GM21423 (cell line): ENCODE results near the gene ELL.
A peak's percentile ranks its signal among the peaks of the same experiment; 100 is the strongest.
"Not testable (repeated sequence)": the region's sequence is repeated elsewhere in the genome, so short reads cannot be mapped to it uniquely, and the experiment has no call there.

ENCODE experiments used
- ATAC-seq: cut with Tn5 transposase; IDR thresholded peaks from one replicate; pipeline ENCODE4 v1.9.1; 2021; ENCODE audit warnings: mild to moderate bottlenecking, moderate library complexity; ENCODE audit not compliant: unreplicated experiment

The ELL gene

DNA sequence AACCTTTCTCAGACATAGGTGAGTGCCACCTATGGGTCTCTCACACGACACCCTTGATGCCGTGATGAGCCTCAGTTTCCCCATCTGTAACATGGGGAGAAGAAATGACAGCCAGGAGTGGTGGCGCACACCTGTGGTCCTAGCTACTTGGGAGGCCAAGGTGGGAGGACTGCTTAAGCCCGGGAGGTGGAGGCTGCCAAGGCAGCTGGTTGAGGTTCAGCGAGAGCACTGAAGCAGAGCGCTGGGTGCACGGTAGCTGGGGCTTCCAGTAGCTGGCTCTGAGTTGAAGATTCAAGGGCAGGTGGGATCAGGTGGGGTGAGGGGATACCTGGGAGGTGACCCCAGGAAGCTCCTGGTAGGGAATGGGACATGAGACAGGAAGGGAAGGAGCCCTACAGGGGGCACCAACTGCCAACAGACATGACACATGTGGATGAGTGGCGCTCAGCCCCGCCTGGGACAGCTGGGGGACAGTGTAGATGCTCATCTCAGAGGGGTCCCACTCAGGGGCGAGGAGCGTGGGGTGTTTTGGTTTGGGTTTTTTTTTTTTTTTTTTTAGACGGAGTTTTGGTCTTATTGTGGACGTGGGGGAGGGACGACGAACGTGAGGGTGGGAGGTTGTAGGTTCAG is 109.1 kb downstream of the ELL start:
- no peak for ATAC-seq

DNA sequence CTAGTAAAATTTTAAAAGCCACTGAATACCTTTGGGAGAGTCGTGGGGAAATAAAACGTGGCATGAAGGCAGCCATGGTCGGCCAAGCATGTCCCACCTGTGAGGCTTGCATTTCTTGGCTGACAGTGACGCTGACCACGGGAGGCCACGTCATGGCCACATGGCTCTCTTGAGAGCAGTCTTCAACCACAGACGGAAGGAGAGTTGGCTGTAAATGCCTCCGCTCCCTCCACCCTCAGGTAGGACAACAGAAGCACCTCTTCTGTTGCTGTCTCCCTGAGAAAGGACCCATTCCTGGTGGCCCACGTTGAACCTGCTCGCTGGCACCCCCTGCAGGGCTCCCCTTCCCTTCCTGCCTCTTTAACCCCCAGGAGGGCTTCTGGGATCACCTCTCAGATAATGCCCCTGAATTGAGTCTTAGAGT is 113.8 kb downstream of the ELL start:
- ATAC-seq, result peak; percentile 85

DNA sequence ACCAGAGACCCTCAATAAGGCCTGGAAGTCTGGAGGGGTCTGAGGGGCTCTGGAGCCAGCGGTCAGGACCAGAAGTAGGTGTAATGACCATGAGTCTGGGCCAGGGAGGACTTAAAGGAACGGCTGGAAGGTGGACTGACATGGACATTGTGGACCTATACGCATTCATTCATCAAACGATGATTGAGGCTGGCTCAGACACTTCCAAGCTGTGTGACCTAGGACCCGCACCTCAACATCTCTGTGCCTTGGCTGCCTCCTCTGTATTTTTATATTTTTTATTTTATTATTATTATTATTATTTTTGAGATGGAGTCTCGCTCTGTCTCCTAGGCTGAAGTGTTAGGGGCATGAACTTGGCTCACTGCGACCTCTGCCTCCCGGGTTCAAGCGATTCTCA is 115.1 kb downstream of the ELL start:
- ATAC-seq, result no peak

DNA sequence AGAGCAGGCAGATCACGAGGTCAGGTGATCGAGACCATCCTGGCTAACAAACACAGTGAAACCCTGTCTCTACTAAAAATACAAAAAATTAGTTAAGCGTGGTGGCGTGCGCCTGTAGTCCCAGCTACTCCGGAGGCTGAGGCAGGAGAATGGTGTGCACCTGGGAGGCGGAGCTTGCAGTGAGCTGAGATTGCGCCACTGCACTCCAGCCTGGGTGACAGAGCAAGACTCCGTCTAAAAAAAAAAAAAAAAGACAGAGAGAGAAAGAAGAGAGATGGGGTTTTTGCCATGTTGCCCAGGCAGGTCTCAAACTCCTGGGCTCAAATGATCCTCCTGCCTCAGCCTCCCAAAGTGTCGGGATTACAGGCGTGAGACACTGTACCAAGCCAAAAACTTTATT is 116.1 kb downstream of the ELL start:
- ATAC-seq, result not testable (repeated sequence)

DNA sequence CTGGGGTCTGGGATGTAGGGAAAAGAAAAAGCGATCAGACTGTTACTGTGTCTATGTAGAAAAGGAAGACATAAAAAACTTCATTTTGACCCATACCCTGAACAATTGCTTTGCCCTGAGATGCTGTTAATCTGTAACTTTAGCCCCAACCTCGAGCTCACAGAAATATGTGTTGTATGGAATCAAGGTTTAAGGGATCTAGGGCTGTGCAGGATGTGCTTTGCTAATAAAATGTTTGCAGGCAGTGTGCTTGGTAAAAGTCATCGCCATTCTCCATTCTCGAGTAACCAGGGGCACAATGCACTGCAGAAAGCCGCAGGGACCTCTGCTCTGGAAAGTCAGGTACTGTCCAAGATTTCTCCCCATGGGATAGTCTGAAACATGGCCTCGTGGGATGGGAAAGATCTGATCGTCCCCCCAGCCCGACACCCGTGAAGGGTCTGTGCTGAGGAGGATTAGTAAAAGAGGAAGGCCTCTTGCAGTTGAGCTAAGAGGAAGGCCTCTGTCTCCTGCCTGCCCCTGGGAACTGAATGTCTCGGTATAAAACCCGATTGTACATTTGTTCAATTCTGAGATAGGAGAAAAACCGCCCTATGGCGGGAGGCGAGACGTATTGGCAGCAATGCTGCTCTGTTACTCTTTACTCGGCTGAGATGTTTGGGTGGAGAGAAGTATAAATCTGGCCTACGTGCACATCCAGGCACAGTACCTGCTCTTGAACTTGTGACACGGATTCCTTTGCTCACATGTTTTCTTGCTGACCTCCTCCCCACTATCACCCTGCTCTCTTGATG is 119.2 kb downstream of the ELL start:
- ATAC-seq, result not testable (repeated sequence)

DNA sequence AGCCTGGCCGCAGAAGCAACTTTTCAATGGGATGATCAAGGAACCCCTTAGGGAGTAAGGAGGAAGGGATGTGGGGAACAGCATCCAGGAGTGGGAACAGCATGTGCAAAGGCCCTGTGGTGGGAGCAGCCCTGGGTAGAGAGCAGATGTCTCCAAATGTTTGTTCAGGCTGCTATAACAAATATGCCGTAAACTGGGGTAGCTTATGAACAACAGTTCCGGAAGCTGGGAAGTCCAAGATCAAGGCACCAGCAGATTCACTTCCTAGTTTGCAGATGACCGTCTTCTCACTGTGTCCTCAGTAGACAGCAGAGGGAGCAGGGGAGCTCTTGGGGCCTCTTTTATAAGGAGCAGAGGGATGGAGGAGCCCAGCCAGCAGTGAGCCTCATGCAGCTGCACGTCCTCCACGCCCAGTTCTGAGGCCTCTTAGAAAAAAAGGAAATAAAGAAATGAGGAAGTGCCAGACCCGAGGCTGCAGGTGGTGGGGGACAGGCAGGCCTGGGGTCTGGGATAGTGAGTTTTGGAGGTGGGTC is 120.2 kb downstream of the ELL start:
- ATAC-seq, result no peak

DNA sequence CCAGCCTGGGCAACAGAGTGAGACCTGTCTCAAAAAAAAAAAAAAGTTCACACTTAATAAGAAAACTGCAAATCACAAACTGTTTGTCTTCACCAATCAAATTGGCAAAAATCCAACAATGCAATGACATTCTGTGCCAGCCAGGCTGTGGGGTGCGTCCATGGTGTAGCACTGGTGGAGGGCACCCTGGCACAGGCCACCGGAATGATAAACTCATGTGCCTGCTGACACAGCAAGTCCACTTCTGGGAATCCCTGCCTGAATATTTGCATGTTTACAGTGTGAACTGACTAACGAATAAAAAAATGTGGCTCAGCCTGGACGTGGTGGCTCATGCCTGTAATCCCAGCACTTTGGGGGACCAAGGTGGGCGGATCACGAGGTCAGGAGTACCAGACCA is 122.9 kb downstream of the ELL start:
- no peak for ATAC-seq

DNA sequence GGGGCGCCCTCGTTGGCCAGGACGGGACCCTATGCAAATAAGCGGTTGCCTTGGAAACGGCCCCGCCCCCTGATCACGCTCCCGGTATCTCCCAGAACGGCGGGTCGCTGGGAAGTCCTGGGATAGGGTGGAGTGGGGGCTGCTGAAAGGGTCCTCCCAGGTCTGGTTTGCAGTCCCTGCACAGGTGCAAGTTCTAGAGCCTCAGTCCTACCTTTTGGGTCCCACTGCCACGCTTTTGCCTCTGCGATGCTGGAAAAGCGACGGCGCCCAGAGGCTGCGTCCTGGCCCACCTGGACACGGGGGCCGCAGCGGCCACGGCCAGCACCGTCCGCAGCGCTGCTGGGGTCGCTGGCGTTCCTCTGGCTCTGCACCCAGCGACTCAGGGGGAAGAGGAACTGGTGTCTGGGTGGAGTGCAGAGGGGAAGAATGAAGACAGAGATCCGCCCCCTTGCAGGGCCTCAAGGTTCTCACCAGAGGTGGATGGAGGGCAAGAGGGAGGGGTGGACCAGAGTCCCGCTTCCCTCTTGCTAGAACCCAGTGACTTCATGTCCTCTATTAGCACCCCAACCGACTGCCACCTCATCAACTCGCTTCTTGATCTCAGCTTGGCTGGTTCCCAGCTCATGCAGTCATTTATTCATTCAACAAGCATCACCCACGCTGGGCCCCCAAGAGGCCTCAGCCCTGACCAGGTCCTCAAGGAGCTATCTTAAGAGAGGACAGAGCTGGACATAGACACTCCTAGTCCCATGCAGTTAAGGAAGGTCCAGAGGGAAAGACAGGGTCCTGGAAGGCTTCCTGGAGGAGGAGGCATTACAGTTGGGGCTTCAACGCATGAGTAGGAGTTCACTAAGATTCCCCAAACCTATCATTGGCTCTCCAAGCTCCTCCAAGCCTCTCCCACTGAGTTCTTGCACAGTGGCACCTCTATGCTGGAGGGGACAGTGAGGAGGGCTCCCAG is 124.3 kb downstream of the ELL start, which contains the start of gene LRRC25:
Gene LRRC25 (minus strand): TSS at position 381 of the 961 bp plus-strand sequence. CDS start 659 bp downstream, outside the sequence.
- no peak for ATAC-seq

DNA sequence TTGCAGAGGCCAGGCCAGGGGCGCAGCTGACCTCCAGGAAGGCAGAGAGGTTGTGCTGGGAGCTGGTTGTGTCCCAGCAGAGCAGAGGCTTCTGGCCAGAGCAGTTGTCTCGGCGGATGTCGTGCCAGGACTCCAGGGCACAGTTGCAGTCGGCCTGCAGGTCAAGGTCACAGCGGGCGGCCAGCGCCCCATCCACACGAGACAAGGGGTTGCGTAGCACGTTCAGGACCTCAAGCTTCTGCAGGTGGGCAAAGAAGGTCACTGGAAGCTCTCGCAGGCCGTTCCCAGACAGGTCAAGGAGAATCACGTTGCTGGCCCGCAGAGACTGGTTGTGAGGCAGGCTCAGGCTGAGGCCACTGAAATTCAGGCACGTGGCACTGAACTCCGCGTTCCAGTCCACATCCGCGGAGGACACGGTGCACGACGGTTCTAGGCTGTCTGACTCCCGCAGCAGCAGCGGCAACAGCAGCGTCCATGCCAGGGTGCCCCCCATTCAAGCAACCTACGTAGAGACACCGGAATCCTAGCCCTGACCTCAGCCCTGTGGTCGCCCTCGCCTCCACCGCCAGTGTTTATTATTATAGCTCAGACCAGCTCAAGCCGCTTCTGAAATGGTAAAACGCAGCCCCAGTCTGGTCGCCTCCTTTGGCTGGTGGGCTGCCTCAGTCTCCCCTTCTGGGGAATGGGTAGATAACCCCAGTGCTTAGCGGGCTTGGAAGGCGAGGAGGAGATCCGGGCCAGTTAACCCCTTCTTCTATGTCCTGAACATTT is 125.2 kb downstream of the ELL start:
- ATAC-seq, result no peak

DNA sequence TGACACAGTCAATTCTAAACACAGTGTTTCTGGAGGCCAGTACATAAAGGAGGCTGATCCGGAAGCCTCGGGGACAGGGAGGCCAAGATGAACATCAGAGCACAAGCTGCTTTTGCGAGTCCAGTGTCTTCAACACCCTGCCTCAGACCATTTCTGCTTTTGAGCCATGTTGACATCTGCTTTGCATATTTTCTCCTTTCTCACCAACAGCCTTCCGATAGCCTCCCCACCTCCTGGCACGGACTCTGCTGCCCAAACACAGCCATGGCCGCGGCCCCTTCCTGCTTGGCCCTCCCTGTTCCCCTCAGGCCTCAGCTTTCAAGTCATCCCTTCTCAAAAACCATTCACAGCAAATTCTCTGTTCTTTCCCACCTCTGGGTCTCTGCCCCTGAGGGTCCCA is 128.0 kb downstream of the ELL start:
- ATAC-seq, result no peak

DNA sequence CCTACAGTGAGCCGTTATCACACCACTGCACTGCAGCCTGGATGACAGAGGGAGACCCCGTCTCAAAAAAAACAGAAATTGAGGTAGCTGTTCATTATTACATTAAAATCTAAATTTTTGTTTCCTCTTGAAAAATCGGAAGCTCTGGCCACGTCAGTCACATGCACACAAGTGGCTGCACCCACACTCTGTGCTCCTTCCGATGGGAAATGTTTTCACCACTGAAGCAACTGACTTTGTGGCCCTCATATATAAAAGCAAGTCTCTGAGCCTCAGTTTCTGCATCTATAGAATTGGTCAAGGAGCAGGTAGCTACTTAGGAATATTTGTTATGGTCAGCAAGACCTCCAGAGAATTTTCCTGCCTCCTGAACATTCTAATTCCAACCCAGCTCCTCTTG is 128.9 kb downstream of the ELL start:
- no peak for ATAC-seq
